HL-60 (cell line): ENCODE measurements around the gene ENKUR.

Source experiments
- DNase-seq, 2 experiments: peaks; one replicate each; pipeline ENCODE4 v3.0.0-alpha.2; 2010 to 2020; ENCODE audit warnings: low read depth in 1 of 2, low spot score in 1 of 2
- H3K27ac ChIP-seq: fragments of 250-450 bp; sonication (Bioruptor Pico); replicated peaks from 2 replicates; pipeline ENCODE4 v1.5.1; 2020; ENCODE audit warnings: mild to moderate bottlenecking, moderate library complexity
- H3K27me3 ChIP-seq: fragments of 250-450 bp; sonication (Bioruptor Pico); 2 replicates; pipeline ENCODE4 v1.5.1; 2021; ENCODE audit warnings: mild to moderate bottlenecking, moderate library complexity; ENCODE audit not compliant: insufficient read depth, poor library complexity, severe bottlenecking
- H3K4me3 ChIP-seq: replicated peaks from 2 replicates; pipeline ENCODE4 v1.5.1; 2011; ENCODE audit warnings: mild to moderate bottlenecking, control low read depth, low read length; ENCODE audit not compliant: insufficient read depth
- CTCF ChIP-seq: IDR thresholded peaks from one replicate; pipeline ENCODE4 v1.5.1; 2011; ENCODE audit warnings: low read length, control low read depth, inconsistent platforms; ENCODE audit not compliant: insufficient read depth
- GABPA ChIP-seq: IDR thresholded peaks from 2 replicates; pipeline ENCODE4 v1.6.1; 2012; ENCODE audit warnings: low read depth
- POLR2AphosphoS5 ChIP-seq: IDR thresholded peaks from 2 replicates; pipeline ENCODE4 v1.6.1; 2012; ENCODE audit warnings: low read depth
- REST ChIP-seq: IDR thresholded peaks from 2 replicates; pipeline ENCODE4 v1.6.1; 2012; ENCODE audit warnings: low read depth; ENCODE audit not compliant: insufficient replicate concordance
- SPI1 ChIP-seq: IDR thresholded peaks from 2 replicates; pipeline ENCODE4 v1.6.1; 2012; ENCODE audit warnings: low read depth, mild to moderate bottlenecking, borderline replicate concordance

ENKUR gene

GRCh38 chr10:24965051-24965450, 50.9 kb downstream of the ENKUR start:
- Histone ChIP-seq H3K27ac (no peak overlapping the region), H3K27me3 (no peaks in the 10 kb centered on the region), H3K4me3 (no peak overlapping the region)
- TF ChIP-seq SPI1 (no peak), GABPA (no peak), REST (no peak), CTCF (no peak), POLR2AphosphoS5 (no peak)
- no peak for DNase-seq

DNA sequence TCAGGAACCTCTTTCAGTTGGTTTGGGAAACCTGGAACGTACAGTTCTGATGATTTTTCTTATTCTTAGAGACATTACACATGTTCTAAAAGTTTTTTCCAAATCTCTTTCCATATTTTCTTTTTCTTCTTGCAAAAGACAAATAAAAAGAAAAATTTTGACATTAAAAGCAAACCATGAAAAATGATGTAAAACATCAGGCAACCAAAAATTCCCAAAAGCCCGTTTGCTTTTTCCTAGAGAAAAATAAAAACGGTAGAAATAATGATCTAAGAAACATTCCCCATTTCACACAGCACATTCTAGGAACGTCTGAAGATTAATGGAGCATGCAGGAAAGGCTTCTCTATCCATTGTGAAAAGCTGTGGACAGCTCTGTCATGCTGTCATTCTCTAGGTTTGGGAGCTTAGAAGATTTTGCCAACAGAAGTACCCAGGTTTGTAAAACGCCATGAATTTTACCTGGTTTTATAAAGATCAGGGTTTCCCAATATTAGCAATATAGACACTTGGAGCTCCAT, 52.4 kb downstream of the ENKUR start:
- H3K27ac ChIP-seq: no peak overlapping the region
- no peak overlapping the region for H3K4me3 ChIP-seq
- DNase-seq: no peak
- TF ChIP-seq POLR2AphosphoS5 (no peak), GABPA (no peak), SPI1 (no peak), REST (no peak), CTCF (no peak)
- H3K27me3 ChIP-seq: no peaks in the 10 kb centered on the region

- DNase-seq: no peak
- TF ChIP-seq SPI1 (no peak), GABPA (no peak), CTCF (no peak), REST (no peak), POLR2AphosphoS5 (no peak)
- Histone ChIP-seq H3K4me3 (no peak overlapping the region), H3K27me3 (no peaks in the 10 kb centered on the region), H3K27ac (no peak overlapping the region)
These were observed 53.0 kb downstream of the ENKUR start for GRCh38 chr10:24962995-24963394.
